AG04450 (cell line): ENCODE measurements around the gene MMP8. TPM values are rescaled to one million over a fixed set of nuclear protein-coding genes. Genes with fewer than 3 reads are reported as not detected.

ENCODE experiments used
- CTCF ChIA-PET: fragments of 300-600, 350-600 bp; formaldehyde crosslinking; extraction: SDS; loops from one replicate; lab custom pipeline; 2022; ENCODE audit warnings: antibody characterized with exemption, inconsistent platforms; lab: Charles Lee
- POLR2A ChIA-PET: fragments of 350-600 bp; formaldehyde crosslinking; extraction: SDS; loops from one replicate; lab custom pipeline; 2021; ENCODE audit warnings: antibody characterized with exemption, inconsistent platforms; lab: Yijun Ruan, JAX
- DNase-seq: peaks from one replicate; pipeline ENCODE4 v3.0.0-alpha.2; 2011; ENCODE audit warnings: low read depth, low spot score
- H3K27ac ChIP-seq: one replicate; pipeline ENCODE4 v1.5.1; 2012; ENCODE audit warnings: low read depth, low read length, control low read depth
- H3K27me3 ChIP-seq: one replicate; pipeline ENCODE4 v1.6.0; 2012; ENCODE audit warnings: low read length; ENCODE audit not compliant: control insufficient read depth, insufficient read depth
- H3K4me3 ChIP-seq: 2 replicates; pipeline ENCODE4 v1.5.1; 2011; ENCODE audit warnings: mild to moderate bottlenecking, low read depth, low read length, control low read depth
- H3K9me3 ChIP-seq: 2 replicates; pipeline ENCODE4 v1.5.1; 2012; ENCODE audit warnings: low read length; ENCODE audit not compliant: control insufficient read depth, insufficient read depth
- polyA plus RNA-seq: library from polyadenylated mRNA; depleted of rRNA; stranded (reverse); fragments of >200 nt; gene quantifications from 2 replicates; pipeline ENCODE4 v1.2.3, GENCODE V29; 2011
- TF ChIP-seq, protein P1 (sequence below): IDR thresholded peaks from 2 replicates; pipeline ENCODE4 v1.5.1; 2011; ENCODE audit warnings: low read depth, low read length, control low read depth, inconsistent platforms

MMP8 gene
- polyA plus RNA-seq, 1 experiment: 0.04 TPM

DNA sequence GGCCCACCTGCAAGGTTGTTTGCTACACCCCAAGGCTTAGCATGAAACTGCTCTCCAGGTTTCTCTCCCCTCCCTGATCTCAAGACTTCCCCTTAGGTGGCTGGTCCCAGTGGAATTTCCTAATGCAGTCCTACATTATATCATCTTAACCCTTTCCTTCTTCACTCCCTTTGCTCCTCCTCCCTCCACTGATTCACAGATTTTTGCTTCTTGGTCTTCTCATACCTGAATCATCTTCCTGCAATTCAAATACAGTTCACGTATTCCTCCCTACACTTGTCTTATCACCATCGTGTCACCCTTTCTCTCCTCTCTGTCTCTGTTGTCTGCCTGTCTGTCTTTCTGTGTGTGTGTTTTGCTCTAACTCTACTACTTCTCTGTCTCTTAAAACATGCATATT lies 38.7 kb upstream of the MMP8 start:
- TF ChIP-seq, protein P1, sequence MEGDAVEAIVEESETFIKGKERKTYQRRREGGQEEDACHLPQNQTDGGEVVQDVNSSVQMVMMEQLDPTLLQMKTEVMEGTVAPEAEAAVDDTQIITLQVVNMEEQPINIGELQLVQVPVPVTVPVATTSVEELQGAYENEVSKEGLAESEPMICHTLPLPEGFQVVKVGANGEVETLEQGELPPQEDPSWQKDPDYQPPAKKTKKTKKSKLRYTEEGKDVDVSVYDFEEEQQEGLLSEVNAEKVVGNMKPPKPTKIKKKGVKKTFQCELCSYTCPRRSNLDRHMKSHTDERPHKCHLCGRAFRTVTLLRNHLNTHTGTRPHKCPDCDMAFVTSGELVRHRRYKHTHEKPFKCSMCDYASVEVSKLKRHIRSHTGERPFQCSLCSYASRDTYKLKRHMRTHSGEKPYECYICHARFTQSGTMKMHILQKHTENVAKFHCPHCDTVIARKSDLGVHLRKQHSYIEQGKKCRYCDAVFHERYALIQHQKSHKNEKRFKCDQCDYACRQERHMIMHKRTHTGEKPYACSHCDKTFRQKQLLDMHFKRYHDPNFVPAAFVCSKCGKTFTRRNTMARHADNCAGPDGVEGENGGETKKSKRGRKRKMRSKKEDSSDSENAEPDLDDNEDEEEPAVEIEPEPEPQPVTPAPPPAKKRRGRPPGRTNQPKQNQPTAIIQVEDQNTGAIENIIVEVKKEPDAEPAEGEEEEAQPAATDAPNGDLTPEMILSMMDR: no peak
- ChIA-PET CTCF (no interaction called here), POLR2A (no interaction called here)
- H3K9me3 ChIP-seq: peaks cover 3% of the 10 kb centered on the region; the same call in 1 of the 2 replicates
- H3K27ac ChIP-seq: no peak overlapping the region
- H3K4me3 ChIP-seq: no peak overlapping the region
- DNase-seq: no peak
- H3K27me3 ChIP-seq: no peaks in the 10 kb centered on the region

DNA sequence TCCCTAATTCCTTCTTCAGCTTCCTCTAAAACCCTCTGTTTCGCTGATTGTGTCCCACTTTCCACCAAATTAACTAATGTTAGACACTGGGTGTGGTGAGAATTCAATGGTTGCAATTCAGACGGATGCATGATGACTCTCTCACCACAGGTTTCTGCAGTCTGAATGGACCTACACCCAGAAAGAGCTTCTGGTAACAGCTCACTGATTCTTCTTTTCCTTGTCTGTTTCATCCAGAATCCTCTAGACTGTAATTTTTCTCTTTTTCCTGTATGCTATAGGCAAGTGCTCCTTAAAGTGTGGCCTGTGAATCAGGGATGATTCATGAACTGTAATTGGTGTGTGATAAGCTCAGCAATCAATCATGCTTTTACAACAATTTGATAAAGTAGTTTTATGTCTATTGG lies 37.6 kb upstream of the MMP8 start:
- CTCF ChIA-PET: interaction anchor here (0.8 to 1.8 kb wide), 3 partner anchors 18 to 96 kb away, joined by 3 to 11 read pairs (median 3); partner anchors contain the start of gene MMP10
- Histone ChIP-seq H3K27me3 (no peaks in the 10 kb centered on the region), H3K9me3 (no peaks in the 10 kb centered on the region), H3K27ac (no peak overlapping the region), H3K4me3 (no peak overlapping the region)
- TF ChIP-seq, protein P1: no peak
- POLR2A ChIA-PET: interaction anchor here (1.1 kb wide), 1 partner anchor 40 kb away, joined by 3 read pairs; no protein-coding TSS in a partner anchor
- no peak for DNase-seq

GRCh38 chr11:102761646-102762238 lies 37.0 kb upstream of the MMP8 start:
- Histone ChIP-seq H3K9me3 (no peaks in the 10 kb centered on the region), H3K27me3 (no peaks in the 10 kb centered on the region), H3K4me3 (no peak overlapping the region), H3K27ac (no peak overlapping the region)
- POLR2A ChIA-PET: interaction anchor here (1.0 to 1.1 kb wide), 2 partner anchors 41 to 75 kb away, joined by 3 read pairs; no protein-coding TSS in a partner anchor
- CTCF ChIA-PET: interaction anchor here (0.8 to 1.8 kb wide), 5 partner anchors 19 to 275 kb away, joined by 3 to 11 read pairs (median 3); partner anchors contain the start of gene MMP10
- TF ChIP-seq, protein P1: no peak
- DNase-seq: no peak

DNA sequence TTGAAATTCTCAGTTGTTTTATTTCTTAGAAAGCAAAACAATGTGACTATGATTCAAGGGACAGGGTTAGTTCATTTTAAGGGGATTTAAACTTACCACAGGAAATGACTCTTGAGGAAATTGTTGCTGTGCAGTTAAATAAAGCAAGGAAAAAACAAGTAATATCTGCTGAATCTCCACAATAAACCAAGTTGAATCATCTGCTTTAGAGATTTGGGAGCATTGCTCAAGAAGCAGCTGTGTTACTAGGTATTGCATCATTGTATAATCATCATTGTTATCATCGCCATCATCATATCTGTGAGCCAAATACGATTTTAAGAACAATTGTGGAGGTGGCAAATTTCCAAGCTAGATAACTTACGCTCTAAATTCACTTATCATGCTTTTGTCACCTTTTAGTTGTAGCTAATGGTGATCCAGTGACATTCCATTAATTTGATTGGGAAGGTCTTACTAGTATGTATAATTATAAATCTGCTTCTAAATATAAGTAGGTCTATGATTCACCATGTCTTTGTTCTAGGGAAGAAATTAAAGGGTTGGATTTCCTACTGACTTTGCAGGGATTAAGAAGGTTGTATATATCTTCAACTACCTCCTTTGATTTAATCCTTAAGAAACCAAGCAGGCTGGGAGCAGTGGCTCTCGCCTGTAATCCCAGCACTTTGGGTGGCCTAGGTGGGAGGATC lies 35.7 kb upstream of the MMP8 start:
- Histone ChIP-seq H3K4me3 (no peak overlapping the region), H3K9me3 (no peaks in the 10 kb centered on the region), H3K27ac (peak overlapping the region; percentile 71), H3K27me3 (no peaks in the 10 kb centered on the region)
- DNase-seq: peak; percentile 88
- CTCF ChIA-PET: interaction anchor here (1.2 to 1.3 kb wide), 2 partner anchors 180 to 276 kb away, joined by 3 read pairs; no protein-coding TSS in a partner anchor
- POLR2A ChIA-PET: interaction anchor here (0.7 to 1.0 kb wide), 3 partner anchors 20 to 348 kb away, joined by 3 to 5 read pairs (median 4); partner anchors contain the start of gene MMP10
- TF ChIP-seq, protein P1: no peak
